SK-N-SH treated with all-trans-retinoic acid at 6 μM for 48 hours (cell line): ENCODE data around the gene EIF6.

ENCODE experiments used
- ESRRG ChIP-seq: fragments of 250-450 bp; sonication (Bioruptor Pico); IDR thresholded peaks from 2 replicates; pipeline ENCODE4 v1.6.1; 2021; ENCODE audit warnings: mild to moderate bottlenecking
- PPARA ChIP-seq: fragments of 250-450 bp; sonication (Bioruptor Pico); IDR thresholded peaks from 2 replicates; pipeline ENCODE4 v1.5.0; 2020; ENCODE audit warnings: mild to moderate bottlenecking, borderline replicate concordance
- SNAI2 ChIP-seq: fragments of 250-450 bp; sonication (Bioruptor Pico); IDR thresholded peaks from 2 replicates; pipeline ENCODE4 v1.5.0; 2020; ENCODE audit warnings: mild to moderate bottlenecking, moderate library complexity
- ZFP30 ChIP-seq: fragments of 450-650 bp; formaldehyde crosslinking; IDR thresholded peaks from 2 replicates; pipeline ENCODE4 v1.5.0; 2022; ENCODE audit warnings: mild to moderate bottlenecking, moderate library complexity
- ZNF565 ChIP-seq: fragments of 450-650 bp; formaldehyde crosslinking; conservative IDR thresholded peaks from 2 replicates; pipeline ENCODE4 v1.5.0; 2020; ENCODE audit warnings: low read depth, mild to moderate bottlenecking, moderate library complexity
- TF ChIP-seq, protein P1 (sequence below): fragments of 250-450 bp; sonication (Bioruptor Pico); IDR thresholded peaks from 2 replicates; pipeline ENCODE4 v1.8.0; 2020; ENCODE audit warnings: mild to moderate bottlenecking, moderate library complexity, borderline replicate concordance
- TF ChIP-seq, protein P2 (sequence below): fragments of 250-450 bp; sonication (Bioruptor Pico); IDR thresholded peaks from 2 replicates; pipeline ENCODE4 v1.5.0; 2020; ENCODE audit warnings: mild to moderate bottlenecking, moderate library complexity

GRCh38 chr20:35254448-35254999 lies 30.0 kb downstream of the EIF6 start:
- no peak for TF ChIP-seq SNAI2
- TF ChIP-seq ZNF565 (CRISPR knock-in tag), result no peak
- TF ChIP-seq ZFP30 (CRISPR knock-in tag), result no peak
- TF ChIP-seq, protein P1, sequence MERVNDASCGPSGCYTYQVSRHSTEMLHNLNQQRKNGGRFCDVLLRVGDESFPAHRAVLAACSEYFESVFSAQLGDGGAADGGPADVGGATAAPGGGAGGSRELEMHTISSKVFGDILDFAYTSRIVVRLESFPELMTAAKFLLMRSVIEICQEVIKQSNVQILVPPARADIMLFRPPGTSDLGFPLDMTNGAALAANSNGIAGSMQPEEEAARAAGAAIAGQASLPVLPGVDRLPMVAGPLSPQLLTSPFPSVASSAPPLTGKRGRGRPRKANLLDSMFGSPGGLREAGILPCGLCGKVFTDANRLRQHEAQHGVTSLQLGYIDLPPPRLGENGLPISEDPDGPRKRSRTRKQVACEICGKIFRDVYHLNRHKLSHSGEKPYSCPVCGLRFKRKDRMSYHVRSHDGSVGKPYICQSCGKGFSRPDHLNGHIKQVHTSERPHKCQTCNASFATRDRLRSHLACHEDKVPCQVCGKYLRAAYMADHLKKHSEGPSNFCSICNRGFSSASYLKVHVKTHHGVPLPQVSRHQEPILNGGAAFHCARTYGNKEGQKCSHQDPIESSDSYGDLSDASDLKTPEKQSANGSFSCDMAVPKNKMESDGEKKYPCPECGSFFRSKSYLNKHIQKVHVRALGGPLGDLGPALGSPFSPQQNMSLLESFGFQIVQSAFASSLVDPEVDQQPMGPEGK, result no peak
- no peak for TF ChIP-seq PPARA
- TF ChIP-seq, protein P2, sequence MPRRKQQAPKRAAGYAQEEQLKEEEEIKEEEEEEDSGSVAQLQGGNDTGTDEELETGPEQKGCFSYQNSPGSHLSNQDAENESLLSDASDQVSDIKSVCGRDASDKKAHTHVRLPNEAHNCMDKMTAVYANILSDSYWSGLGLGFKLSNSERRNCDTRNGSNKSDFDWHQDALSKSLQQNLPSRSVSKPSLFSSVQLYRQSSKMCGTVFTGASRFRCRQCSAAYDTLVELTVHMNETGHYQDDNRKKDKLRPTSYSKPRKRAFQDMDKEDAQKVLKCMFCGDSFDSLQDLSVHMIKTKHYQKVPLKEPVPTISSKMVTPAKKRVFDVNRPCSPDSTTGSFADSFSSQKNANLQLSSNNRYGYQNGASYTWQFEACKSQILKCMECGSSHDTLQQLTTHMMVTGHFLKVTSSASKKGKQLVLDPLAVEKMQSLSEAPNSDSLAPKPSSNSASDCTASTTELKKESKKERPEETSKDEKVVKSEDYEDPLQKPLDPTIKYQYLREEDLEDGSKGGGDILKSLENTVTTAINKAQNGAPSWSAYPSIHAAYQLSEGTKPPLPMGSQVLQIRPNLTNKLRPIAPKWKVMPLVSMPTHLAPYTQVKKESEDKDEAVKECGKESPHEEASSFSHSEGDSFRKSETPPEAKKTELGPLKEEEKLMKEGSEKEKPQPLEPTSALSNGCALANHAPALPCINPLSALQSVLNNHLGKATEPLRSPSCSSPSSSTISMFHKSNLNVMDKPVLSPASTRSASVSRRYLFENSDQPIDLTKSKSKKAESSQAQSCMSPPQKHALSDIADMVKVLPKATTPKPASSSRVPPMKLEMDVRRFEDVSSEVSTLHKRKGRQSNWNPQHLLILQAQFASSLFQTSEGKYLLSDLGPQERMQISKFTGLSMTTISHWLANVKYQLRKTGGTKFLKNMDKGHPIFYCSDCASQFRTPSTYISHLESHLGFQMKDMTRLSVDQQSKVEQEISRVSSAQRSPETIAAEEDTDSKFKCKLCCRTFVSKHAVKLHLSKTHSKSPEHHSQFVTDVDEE (CRISPR knock-in tag), result no peak
- TF ChIP-seq ESRRG (CRISPR knock-in tag), result no peak
